MM.1S (cell line): Measurements from ENCODE around the gene PTPRN.

Experiments used
- DNase-seq: peaks from one replicate; pipeline ENCODE4 v3.0.0-alpha.2; 2015
- H2AFZ ChIP-seq: fragments of 300-600 bp; sonication (generic); 2 replicates; pipeline ENCODE4 v1.6.0; 2016; ENCODE audit warnings: antibody characterized with exemption, low read length
- H3F3A ChIP-seq: fragments of 300-600 bp; sonication (generic); 2 replicates; pipeline ENCODE4 v1.6.1; 2016; ENCODE audit warnings: mild to moderate bottlenecking, antibody characterized with exemption, low read length, moderate library complexity, mixed read lengths; ENCODE audit not compliant: insufficient read depth
- H3K27ac ChIP-seq: fragments of 300-600 bp; sonication (generic); 2 replicates; pipeline ENCODE4 v1.5.1; 2016; ENCODE audit warnings: mild to moderate bottlenecking, low read length
- H3K27me3 ChIP-seq: fragments of 300-600 bp; sonication (generic); replicated peaks from 2 replicates; pipeline ENCODE4 v1.6.0; 2016; ENCODE audit warnings: low read length; ENCODE audit not compliant: insufficient read depth
- H3K36me3 ChIP-seq: fragments of 300-600 bp; sonication (generic); replicated peaks from 2 replicates; pipeline ENCODE4 v1.6.1; 2016; ENCODE audit warnings: mild to moderate bottlenecking, low read length, mixed read lengths; ENCODE audit not compliant: insufficient read depth
- H3K4me1 ChIP-seq: fragments of 300-600 bp; sonication (generic); 2 replicates; pipeline ENCODE4 v1.6.1; 2016; ENCODE audit warnings: low read length, mixed read lengths
- H3K4me2 ChIP-seq: fragments of 300-600 bp; sonication (generic); 2 replicates; pipeline ENCODE4 v1.6.0; 2016; ENCODE audit warnings: low read depth, low read length
- H3K4me3 ChIP-seq: fragments of 300-600 bp; sonication (generic); 2 replicates; pipeline ENCODE4 v1.5.1; 2016; ENCODE audit warnings: low read length, mixed read lengths
- H3K79me2 ChIP-seq: fragments of 300-600 bp; sonication (generic); 2 replicates; pipeline ENCODE4 v1.6.1; 2016; ENCODE audit warnings: mixed run types, low read length, mixed read lengths
- H3K9ac ChIP-seq: fragments of 300-600 bp; sonication (generic); 2 replicates; pipeline ENCODE4 v1.6.1; 2016; ENCODE audit warnings: low read length, mixed read lengths
- H3K9me2 ChIP-seq: fragments of 300-600 bp; sonication (generic); replicated peaks from 2 replicates; pipeline ENCODE4 v1.6.1; 2016; ENCODE audit warnings: mild to moderate bottlenecking, low read length, mixed read lengths; ENCODE audit not compliant: insufficient read depth
- H3K9me3 ChIP-seq: fragments of 300-600 bp; sonication (generic); replicated peaks from 2 replicates; pipeline ENCODE4 v1.6.1; 2016; ENCODE audit warnings: mild to moderate bottlenecking, low read length, mixed read lengths; ENCODE audit not compliant: insufficient read depth
- H4K20me1 ChIP-seq: fragments of 300-600 bp; sonication (generic); 2 replicates; pipeline ENCODE4 v1.6.1; 2016; ENCODE audit warnings: mild to moderate bottlenecking, low read length, moderate library complexity, mixed read lengths; ENCODE audit not compliant: insufficient read depth
- CTCF ChIP-seq: fragments of 300-600 bp; sonication (generic); IDR thresholded peaks from 2 replicates; pipeline ENCODE4 v1.5.1; 2016; ENCODE audit warnings: antibody characterized with exemption, low read length, mixed read lengths
- EZH2 ChIP-seq: fragments of 300-600 bp; sonication (generic); optimal IDR thresholded peaks from 2 replicates; pipeline ENCODE3; 2017; ENCODE audit warnings: low read depth, mild to moderate bottlenecking, antibody characterized with exemption, low read length, mixed read lengths
- EZH2phosphoT487 ChIP-seq: fragments of 300-600 bp; sonication (generic); IDR thresholded peaks from 2 replicates; pipeline ENCODE4 v1.6.1; 2018; ENCODE audit warnings: antibody characterized with exemption, low read length

PTPRN gene

GRCh38 chr2:219302412-219302968 lies 6.7 kb downstream of the PTPRN start:
- Histone ChIP-seq H3K9me3 (no peaks in the 10 kb centered on the region), H3K4me1 (peaks cover 16% of the 10 kb centered on the region), H3K9me2 (no peaks in the 10 kb centered on the region), H4K20me1 (no peaks in the 10 kb centered on the region), H3K79me2 (no peaks in the 10 kb centered on the region), H3K4me2 (no peak overlapping the region), H2AFZ (no peak overlapping the region), H3K36me3 (no peaks in the 10 kb centered on the region), H3K9ac (no peak overlapping the region), H3K4me3 (no peak overlapping the region), H3K27ac (no peak overlapping the region), H3F3A (peaks cover 5% of the 10 kb centered on the region; the same call in 1 of the 2 replicates), H3K27me3 (peaks cover 68% of the 10 kb centered on the region)
- TF ChIP-seq EZH2phosphoT487 (no peak), EZH2 (no peak), CTCF (no peak)
- no peak for DNase-seq

GRCh38 chr2:219300022-219300421 lies 9.2 kb downstream of the PTPRN start:
- peaks cover 21% of the 10 kb centered on the region for H3K4me1 ChIP-seq
- no peak overlapping the region for H3K9ac ChIP-seq
- H3K27me3 ChIP-seq = peaks cover 52% of the 10 kb centered on the region
- no peak for DNase-seq
- H3F3A ChIP-seq = peaks cover 9% of the 10 kb centered on the region; the same call in 1 of the 2 replicates
- H3K27ac ChIP-seq = no peak overlapping the region
- no peaks in the 10 kb centered on the region for H3K9me2 ChIP-seq
- no peak overlapping the region for H3K4me3 ChIP-seq
- H4K20me1 ChIP-seq = no peaks in the 10 kb centered on the region
- no peak for TF ChIP-seq EZH2
- TF ChIP-seq EZH2phosphoT487 = no peak
- no peak for TF ChIP-seq CTCF
- no peak overlapping the region for H2AFZ ChIP-seq
- no peaks in the 10 kb centered on the region for H3K79me2 ChIP-seq
- no peaks in the 10 kb centered on the region for H3K36me3 ChIP-seq
- H3K9me3 ChIP-seq = no peaks in the 10 kb centered on the region
- peak overlapping the region; percentile 15; the same call in 1 of the 2 replicates for H3K4me2 ChIP-seq

GRCh38 chr2:219299372-219299760 lies 9.8 kb downstream of the PTPRN start:
- no peak for TF ChIP-seq EZH2
- no peak for TF ChIP-seq EZH2phosphoT487
- no peak for TF ChIP-seq CTCF
- H3K4me2 ChIP-seq = peak overlapping the region; percentile 15; the same call in 1 of the 2 replicates
- no peaks in the 10 kb centered on the region for H4K20me1 ChIP-seq
- no peak overlapping the region for H3K4me3 ChIP-seq
- peaks cover 45% of the 10 kb centered on the region for H3K27me3 ChIP-seq
- no peak overlapping the region for H2AFZ ChIP-seq
- H3K4me1 ChIP-seq = peaks cover 21% of the 10 kb centered on the region
- no peaks in the 10 kb centered on the region for H3K9me3 ChIP-seq
- no peaks in the 10 kb centered on the region for H3K36me3 ChIP-seq
- H3K9ac ChIP-seq = no peak overlapping the region
- no peak overlapping the region for H3K27ac ChIP-seq
- H3K9me2 ChIP-seq = no peaks in the 10 kb centered on the region
- no peak for DNase-seq
- no peaks in the 10 kb centered on the region for H3K79me2 ChIP-seq
- H3F3A ChIP-seq = peaks cover 10% of the 10 kb centered on the region; the same call in 1 of the 2 replicates
